GM12874 (cell line): ENCODE results near the gene TRIM24.

Source experiments
- CTCF ChIP-seq: IDR thresholded peaks from 2 replicates; pipeline ENCODE4 v1.5.1; 2011; ENCODE audit warnings: low read depth, mild to moderate bottlenecking, control low read depth, low read length, moderate library complexity; ENCODE audit not compliant: insufficient read depth

Gene TRIM24

GRCh38 chr7:138603549-138604318 is 143.7 kb downstream of the TRIM24 start:
- TF ChIP-seq CTCF: no peak

DNA sequence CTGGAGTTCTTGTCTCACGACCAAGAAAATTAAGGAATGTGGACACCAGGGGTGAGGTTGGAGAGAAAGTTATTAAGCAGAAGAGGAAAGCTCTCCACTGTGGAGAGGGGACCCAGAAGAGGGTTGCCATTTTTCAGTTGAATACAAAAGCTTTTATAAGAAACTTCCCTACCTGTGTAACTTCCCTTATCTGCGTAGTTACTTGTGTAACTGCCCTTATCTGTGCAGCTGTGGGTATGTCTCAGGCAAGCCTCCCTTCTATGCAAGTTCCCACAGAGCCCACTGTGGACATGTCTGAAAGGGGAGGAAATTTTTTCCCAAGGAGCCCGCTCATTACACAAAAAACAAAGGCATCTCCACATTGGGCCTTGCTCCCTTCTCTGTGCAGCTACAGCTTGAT is 146.2 kb downstream of the TRIM24 start:
- TF ChIP-seq CTCF: no peak

DNA sequence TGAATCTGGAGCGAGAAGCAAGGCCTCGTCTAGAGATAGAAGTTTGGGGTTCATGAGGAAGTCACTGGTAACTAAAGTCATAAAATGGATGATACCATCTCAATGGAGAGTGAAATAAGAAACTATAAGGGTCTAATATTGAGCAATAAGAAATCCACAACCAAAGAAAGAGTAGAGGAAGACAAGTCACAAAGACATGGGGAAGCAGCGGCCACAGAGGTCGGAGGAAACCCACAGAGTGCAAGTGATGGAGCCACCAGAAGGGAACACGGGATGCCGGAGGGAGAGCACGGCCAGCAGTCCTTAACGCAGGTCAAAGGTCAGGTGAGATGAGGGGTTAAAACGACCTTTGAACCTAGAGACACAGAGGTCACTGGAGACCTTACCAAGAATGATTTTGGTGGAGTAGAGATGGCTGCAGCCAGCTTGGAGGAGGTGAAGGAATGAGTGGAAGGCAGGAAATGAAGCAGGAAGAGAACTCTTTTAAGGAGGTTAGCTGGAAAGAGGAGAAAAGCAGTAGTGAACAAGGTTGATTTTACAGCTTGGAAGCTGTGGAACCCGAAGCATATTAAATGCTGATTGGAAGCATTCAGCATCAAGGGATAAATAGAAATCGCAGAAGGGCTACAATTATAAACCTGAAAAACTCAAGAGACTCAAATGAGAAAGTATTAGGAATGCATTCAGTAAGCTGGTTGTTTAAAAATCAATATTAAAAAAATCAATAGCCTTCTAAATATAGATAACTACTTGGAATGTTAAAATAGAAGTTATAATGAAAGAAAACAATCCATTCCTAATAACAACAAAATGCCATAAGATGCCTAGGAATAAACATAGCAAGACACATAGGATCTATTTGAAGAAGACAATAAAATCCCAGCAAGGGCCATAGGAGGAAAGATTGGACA is 147.4 kb downstream of the TRIM24 start:
- TF ChIP-seq CTCF: no peak

- TF ChIP-seq CTCF: no peak
These were observed 148.2 kb downstream of the TRIM24 start for GRCh38 chr7:138608275-138608674.

DNA sequence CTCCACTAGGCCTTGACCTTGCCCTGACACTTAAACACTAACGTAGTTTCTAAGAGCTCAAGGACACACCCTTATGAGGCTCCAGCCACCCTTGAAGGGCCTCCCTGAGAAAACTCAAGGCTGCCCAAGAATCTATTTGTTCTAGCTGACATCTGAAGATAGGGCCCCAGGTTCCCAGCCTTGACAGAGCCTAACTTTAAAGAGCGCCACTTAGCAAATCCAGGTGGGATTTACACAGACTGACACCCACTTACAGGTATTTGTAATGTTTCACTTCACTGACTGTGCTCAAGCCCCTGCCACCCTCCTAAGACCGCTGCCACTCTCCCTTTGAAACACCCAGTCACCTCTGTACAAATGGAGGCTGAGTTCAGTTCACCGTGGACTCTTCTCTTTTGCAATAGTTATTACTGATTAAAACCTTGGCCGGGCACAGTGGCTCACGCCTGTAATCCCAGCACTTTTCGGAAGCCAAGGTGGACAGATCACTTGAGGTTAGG is 150.7 kb downstream of the TRIM24 start:
- no peak for TF ChIP-seq CTCF

DNA sequence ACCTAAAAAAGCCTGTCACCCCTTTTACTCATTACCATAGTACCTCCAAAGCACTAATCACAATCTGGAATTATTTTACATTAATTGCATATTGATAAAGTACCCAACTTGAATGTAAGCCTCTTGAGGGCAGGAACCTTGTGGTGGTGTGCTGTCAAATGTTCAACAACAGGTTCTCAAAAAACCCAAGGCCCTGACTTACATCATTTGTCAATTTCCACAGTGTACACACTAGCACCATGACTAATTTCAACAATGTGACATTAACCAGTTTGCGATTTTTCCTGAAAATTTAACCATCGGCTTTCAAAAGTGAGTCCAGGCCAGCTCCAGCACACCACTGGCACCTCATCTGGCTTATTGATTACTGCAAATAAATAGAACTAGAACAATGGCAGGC is 153.6 kb downstream of the TRIM24 start:
- TF ChIP-seq CTCF: no peak

DNA sequence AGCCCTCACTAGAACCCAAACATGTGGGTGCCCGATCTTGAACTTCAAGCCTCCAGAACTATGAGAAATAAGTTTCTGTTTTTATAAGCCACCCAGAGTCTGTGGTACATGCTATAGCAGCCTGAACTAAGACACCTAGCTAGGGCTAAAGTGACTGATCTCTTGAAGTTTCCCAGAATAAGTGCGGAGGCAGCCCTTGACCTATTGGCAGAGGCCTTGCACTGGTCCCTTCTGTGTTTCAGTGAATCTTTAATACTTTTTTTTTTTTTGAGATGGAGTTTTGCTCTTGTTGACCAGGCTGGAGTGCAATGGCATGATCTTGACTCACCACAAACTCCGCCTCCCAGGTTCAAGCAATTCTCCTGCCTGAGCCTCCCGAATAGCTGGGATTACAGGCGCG is 156.0 kb downstream of the TRIM24 start:
- TF ChIP-seq CTCF: no peak
